HL-60 (cell line): Measurements from ENCODE around the gene OPTC.

Source experiments
- CTCF ChIP-seq: IDR thresholded peaks from one replicate; pipeline ENCODE4 v1.5.1; 2011; ENCODE audit warnings: low read length, control low read depth, inconsistent platforms; ENCODE audit not compliant: insufficient read depth
- POLR2AphosphoS5 ChIP-seq: IDR thresholded peaks from 2 replicates; pipeline ENCODE4 v1.6.1; 2012; ENCODE audit warnings: low read depth

GRCh38 chr1:203555511-203556046, 61.6 kb downstream of the OPTC start:
- no peak for TF ChIP-seq CTCF
- no peak for TF ChIP-seq POLR2AphosphoS5
